ENCODE measurements around the gene JPH3.

DNA sequence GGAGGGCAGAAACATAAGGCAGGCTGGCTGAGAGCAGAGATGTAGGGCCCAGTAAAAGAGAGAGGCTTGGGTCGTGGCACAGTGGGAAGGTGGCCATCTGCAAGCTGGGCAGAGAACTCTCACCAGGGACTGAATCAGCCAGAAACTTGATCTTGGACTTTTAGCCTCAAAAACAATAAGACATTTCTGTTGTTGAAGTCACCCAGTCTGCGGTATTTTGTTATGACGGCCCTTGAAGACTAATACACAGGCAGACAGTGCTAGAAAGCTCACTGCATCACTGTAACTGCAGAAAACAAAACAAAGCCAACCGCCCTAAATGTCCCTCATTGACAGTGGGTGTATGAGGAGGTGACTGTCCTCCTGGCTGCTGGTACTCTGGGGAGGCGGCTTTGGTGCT lies 3.9 kb upstream of the JPH3 start:
- TF ChIP-seq, protein P1, sequence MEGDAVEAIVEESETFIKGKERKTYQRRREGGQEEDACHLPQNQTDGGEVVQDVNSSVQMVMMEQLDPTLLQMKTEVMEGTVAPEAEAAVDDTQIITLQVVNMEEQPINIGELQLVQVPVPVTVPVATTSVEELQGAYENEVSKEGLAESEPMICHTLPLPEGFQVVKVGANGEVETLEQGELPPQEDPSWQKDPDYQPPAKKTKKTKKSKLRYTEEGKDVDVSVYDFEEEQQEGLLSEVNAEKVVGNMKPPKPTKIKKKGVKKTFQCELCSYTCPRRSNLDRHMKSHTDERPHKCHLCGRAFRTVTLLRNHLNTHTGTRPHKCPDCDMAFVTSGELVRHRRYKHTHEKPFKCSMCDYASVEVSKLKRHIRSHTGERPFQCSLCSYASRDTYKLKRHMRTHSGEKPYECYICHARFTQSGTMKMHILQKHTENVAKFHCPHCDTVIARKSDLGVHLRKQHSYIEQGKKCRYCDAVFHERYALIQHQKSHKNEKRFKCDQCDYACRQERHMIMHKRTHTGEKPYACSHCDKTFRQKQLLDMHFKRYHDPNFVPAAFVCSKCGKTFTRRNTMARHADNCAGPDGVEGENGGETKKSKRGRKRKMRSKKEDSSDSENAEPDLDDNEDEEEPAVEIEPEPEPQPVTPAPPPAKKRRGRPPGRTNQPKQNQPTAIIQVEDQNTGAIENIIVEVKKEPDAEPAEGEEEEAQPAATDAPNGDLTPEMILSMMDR (IDR thresholded peaks at IDR 0.05; ENCODE audit: low read depth, low read length, poor library complexity, severe bottlenecking), result no peak
- no peak for TF ChIP-seq EZH2phosphoT487 (IDR thresholded peaks at IDR 0.05; ENCODE audit: borderline replicate concordance, low read length)

All from DOHH2 (cell line).